HG03432 (cell line): ENCODE results near the gene SYT7.
"Not testable (repeated sequence)": the region's sequence is repeated elsewhere in the genome, so short reads cannot be mapped to it uniquely, and the experiment has no call there.

Experiments
- ATAC-seq: cut with Tn5 transposase; IDR thresholded peaks from one replicate; pipeline ENCODE4 v1.9.1; 2021; ENCODE audit warnings: mild to moderate bottlenecking, moderate library complexity; ENCODE audit not compliant: unreplicated experiment

Gene SYT7

GRCh38 chr11:61480994-61481335, 99.9 kb downstream of the SYT7 start:
- ATAC-seq, result no peak

DNA sequence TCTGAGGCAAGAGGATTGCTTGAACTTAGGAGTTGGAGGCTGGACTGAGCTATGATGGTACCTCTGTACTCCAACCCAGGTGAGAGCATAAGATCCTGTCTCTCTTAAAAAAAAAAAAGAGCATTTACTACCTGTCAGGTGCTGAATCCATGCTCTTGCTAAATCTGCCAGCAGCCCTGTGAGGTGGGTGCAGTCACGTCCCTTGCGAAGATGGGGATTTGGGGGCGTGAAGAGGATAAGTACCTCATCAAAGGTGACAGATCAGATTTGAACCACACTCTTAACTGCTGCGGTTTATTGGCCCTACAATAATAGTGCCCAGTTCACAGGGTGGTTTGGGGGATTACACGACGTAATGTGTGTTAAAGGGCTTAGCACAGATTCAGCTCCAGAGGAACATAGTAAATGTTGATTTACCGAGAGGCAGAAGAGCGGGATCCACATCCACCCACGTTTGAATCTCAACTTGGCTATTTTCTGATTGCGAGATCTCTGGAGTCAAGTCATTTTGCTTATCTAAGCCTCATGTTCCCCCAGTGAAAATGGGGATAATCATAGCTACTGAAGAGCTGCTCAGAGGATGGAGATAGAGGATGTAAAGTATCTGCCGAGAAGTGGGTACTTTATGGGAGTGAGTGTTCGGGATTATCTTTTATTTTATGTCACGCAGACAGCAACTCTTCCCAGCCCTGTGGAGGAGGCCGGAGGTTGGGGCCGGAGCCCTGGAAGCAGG, 100.4 kb downstream of the SYT7 start:
- ATAC-seq, result no peak

DNA sequence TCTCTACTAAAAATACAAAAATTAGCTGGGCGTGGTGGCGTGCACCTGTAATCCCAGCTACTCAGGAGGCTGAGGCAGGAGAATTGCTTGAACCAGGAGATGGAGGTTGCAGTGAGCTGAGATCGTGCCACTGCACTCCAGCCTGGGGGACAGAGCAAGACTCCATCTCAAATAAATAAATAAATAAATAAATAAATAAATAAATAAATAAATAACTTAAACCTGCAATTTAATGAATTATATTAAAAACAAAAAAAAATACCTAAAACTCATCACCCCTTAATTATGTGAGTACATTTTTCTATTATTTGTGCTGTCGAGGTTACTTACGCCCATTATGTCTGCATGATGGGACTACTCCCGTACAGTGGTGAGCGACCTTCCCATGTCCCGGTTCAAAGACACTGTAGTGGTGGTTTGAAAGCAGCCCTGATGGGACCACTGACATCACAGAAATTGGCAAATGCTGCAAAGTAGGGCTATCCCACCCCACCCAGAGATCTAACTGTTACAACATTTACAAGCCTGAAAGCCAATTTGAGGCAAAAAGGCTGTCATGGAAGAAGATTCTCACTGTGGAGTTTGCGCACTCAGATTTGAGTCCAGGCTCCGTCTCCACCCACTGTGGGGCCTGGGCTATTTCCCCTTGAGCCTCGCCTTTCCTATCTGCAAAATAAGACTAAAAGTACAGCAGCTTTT, 101.4 kb downstream of the SYT7 start:
- ATAC-seq, result not testable (repeated sequence)

GRCh38 chr11:61477727-61478148, 103.1 kb downstream of the SYT7 start:
- ATAC-seq, result no peak

DNA sequence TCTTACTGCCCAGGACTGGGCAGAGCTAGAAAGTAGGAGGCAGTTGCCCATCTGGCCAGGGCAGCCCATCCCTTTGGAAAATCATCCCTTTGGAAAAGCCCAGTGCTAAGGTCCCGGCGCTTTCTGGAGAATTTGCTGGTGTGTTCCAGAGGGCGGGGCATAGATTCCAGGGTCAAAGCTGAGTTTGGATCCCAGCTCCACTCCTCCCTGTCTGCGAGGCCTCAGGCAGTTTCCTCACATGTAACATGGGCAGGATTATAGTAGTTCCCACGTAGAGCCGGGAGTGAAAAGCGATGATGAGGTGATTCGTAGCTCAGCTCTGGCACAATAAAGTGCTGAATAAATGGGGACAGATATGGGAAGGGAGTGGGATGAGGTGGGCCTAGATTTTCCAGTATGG, 103.8 kb downstream of the SYT7 start:
- no peak for ATAC-seq

GRCh38 chr11:61476371-61476770, 104.5 kb downstream of the SYT7 start:
- ATAC-seq, result no peak

- no peak for ATAC-seq
These were observed 105.4 kb downstream of the SYT7 start for GRCh38 chr11:61475433-61475832.

DNA sequence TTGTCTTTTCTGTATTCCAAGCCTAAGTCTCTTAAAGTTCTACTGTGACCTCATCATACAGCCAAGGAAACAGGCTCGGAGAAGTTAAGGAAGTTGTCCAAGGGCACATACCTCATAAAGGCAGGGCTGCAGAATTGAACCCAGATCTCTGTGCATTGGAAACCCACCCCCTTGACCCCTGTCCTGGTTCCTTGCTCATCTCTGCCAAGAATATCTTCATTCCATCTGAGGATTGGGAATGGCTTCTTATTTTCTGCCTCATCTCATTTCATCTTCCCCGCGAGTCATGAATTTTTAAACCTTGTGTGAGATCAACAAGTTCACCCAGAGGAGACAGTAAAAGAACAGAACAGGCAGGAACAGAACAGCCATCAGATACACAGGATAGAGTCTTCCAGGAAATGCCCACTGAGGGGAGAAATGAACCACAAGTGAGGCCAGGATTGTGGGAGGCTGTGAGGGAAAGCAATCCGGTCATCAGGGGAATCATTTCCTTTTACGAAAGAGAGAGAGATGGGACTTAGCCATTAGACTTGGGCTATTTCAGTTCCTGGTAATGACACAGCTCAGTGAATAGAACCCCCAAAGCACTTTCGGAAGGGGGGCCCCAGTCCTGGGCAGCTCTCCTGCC, 106.7 kb downstream of the SYT7 start:
- ATAC-seq, result no peak

DNA sequence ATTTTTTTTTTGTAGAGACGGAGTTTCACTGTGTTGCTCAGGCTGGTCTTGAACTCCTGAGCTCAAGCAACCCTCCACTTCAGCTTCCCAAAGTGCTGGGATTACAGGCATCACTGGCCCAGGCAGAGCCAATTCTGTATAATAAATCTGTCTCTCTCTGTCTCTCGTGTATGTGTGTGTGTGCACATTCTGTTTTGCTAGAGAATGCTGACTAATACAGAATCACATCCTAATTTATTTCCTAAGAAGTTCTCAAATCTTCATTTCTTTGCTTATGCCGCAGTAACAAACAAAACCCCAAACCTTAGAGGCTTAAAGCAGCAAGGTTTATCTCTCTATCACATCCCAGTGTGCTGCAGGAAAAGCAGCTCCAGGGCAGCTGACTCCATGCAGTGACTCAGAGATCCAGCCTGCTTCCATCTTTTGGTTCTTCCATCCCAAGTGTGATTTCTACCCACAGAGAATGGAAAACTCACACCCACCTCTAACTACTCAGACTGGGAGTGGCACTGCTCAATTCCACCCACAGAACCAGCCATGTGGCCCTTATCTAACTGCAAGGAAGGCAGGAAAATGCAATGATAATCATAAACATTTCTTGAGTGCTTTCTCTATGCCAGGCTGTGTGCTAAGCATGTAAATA, 107.4 kb downstream of the SYT7 start:
- ATAC-seq, result no peak

GRCh38 chr11:61472868-61473267, 108.0 kb downstream of the SYT7 start:
- ATAC-seq, result no peak

- ATAC-seq, result no peak
These were observed 108.6 kb downstream of the SYT7 start for GRCh38 chr11:61472282-61472681.

DNA sequence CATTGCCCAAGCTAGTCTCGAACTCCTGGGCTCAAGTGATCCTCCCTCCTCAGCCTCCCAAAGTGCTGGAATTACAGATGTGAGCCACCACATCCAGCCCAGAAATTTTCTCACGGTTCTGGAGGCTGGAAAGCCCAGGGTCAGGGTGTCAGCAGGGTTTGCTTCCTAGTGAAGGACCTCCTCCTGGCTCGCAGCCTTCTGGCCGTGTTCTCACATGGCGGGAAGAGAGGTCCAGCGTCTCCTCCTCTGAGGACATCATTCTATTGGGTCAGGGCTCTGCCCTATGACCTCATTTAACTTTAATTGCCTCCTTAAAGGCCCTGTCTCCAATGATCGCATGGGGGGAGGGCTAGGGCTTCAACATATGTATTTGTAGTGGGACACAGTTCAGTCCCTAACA, 112.9 kb downstream of the SYT7 start:
- ATAC-seq, result no peak

- not testable (repeated sequence) for ATAC-seq
These were observed 113.3 kb downstream of the SYT7 start for GRCh38 chr11:61467602-61468001.
